ENCODE results near the gene CTAGE9. TPM values are rescaled to one million over a fixed set of nuclear protein-coding genes. Genes with fewer than 3 reads are reported as not detected.
"Not testable (repeated sequence)": the region's sequence is repeated elsewhere in the genome, so short reads cannot be mapped to it uniquely, and the experiment has no call there.

Gene CTAGE9, protein sequence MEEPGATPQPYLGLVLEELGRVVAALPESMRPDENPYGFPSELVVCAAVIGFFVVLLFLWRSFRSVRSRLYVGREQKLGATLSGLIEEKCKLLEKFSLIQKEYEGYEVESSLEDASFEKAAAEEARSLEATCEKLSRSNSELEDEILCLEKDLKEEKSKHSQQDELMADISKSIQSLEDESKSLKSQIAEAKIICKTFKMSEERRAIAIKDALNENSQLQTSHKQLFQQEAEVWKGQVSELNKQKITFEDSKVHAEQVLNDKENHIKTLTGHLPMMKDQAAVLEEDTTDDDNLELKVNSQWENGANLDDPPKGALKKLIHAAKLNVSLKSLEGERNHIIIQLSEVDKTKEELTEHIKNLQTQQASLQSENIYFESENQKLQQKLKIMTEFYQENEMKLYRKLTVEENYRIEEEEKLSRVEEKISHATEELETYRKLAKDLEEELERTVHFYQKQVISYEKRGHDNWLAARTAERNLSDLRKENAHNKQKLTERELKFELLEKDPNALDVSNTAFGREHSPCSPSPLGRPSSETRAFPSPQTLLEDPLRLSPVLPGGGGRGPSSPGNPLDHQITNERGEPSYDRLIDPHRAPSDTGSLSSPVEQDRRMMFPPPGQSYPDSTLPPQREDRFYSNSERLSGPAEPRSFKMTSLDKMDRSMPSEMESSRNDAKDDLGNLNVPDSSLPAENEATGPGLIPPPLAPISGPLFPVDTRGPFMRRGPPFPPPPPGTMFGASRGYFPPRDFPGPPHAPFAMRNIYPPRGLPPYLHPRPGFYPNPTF
- not detected for total RNA-seq (2013)
- polyA plus RNA-seq, result not detected
- polyA minus RNA-seq, result not detected in 2 replicates
- 0 to 0.30 (median 0) reads per million in 11 experiments for total RNA-seq

GRCh38 chr6:131710917-131711316, at the start of gene CTAGE9:
CTAGE9 (minus strand) TSS chr6:131711017; CDS start chr6:131711017, 0 bp downstream.
- H3K36me3 ChIP-seq (replicated peaks in 1 of 2; ENCODE audit: control insufficient read depth in 1 of 2, insufficient read depth in 2 of 2, low read length in 2 of 2); H3K9ac ChIP-seq (ENCODE audit: insufficient read depth, low read length, poor library complexity, severe bottlenecking); H3K4me2 ChIP-seq (replicated peaks; ENCODE audit: extremely low read depth, low read length, poor library complexity, severe bottlenecking); intact Hi-C loops (cut with micrococcal nuclease); H3K4me3 Mint-ChIP-seq; H3K4me1 ChIP-seq (ENCODE audit: control insufficient read depth in 1 of 2, insufficient read depth in 2 of 2, low read length in 2 of 2); DNase-seq; H3K9me3 ChIP-seq (replicated peaks in 1 of 2; ENCODE audit: control insufficient read depth in 1 of 2, insufficient read depth in 1 of 2, low read length in 2 of 2); H4K20me1 ChIP-seq (ENCODE audit: insufficient read depth, low read length); H3K4me3 ChIP-seq (replicated peaks in 1 of 3; ENCODE audit: low read depth in 2 of 3, low read length in 3 of 3); H3K36me3 Mint-ChIP-seq; H3K27ac Mint-ChIP-seq; H3K27me3 ChIP-seq (ENCODE audit: control insufficient read depth in 2 of 2, insufficient read depth in 2 of 2, low read length in 2 of 2); H3K27me3 Mint-ChIP-seq (ENCODE audit: low read depth in 3 of 3); H3K79me2 ChIP-seq (ENCODE audit: insufficient read depth, low read length); H3K9me3 Mint-ChIP-seq; H2AFZ ChIP-seq (ENCODE audit: insufficient read depth, low read depth, low read length, poor library complexity, severe bottlenecking); H3K4me1 Mint-ChIP-seq; H3K27ac ChIP-seq (ENCODE audit: low read depth in 1 of 2, low read length in 2 of 2): not testable (repeated sequence)
- WGBS (ENCODE audit: insufficient coverage), result no CpG with 5 or more reads among the region's 18 CpGs

GRCh38 chr6:131758920-131759319, 48.1 kb upstream of the CTAGE9 start:
- Mint-ChIP-seq H3K4me1 (no peaks in the 10 kb centered on the region), H3K36me3 (no peaks in the 10 kb centered on the region), H3K27ac (no peak overlapping the region), H3K27me3 (ENCODE audit: low read depth in 3 of 3) (peaks cover 1 to 10% (median 4%) of the 10 kb centered on the region in 3 donors), H3K9me3 (peaks cover 0 to 2% (median 0%) of the 10 kb centered on the region in 7 donors), H3K4me3 (no peak overlapping the region)
- H3K79me2 ChIP-seq (ENCODE audit: insufficient read depth, low read length), result no peaks in the 10 kb centered on the region
- H3K27ac ChIP-seq (ENCODE audit: low read depth in 1 of 2, low read length in 2 of 2), result no peak overlapping the region
- no CpG with 5 or more reads among the region's 4 CpGs for WGBS (ENCODE audit: insufficient coverage)
- H3K9ac ChIP-seq (ENCODE audit: insufficient read depth, low read length, poor library complexity, severe bottlenecking), result no peak overlapping the region
- H3K36me3 ChIP-seq (replicated peaks in 1 of 2; ENCODE audit: control insufficient read depth in 1 of 2, insufficient read depth in 2 of 2, low read length in 2 of 2), result no peaks in the 10 kb centered on the region
- H3K9me3 ChIP-seq (replicated peaks in 1 of 2; ENCODE audit: control insufficient read depth in 1 of 2, insufficient read depth in 1 of 2, low read length in 2 of 2), result no peaks in the 10 kb centered on the region
- DNase-seq, result no peak
- no peaks in the 10 kb centered on the region for H3K4me1 ChIP-seq (ENCODE audit: control insufficient read depth in 1 of 2, insufficient read depth in 2 of 2, low read length in 2 of 2)
- no peak for TF ChIP-seq CTCF (IDR thresholded peaks at IDR 0.05)
- intact Hi-C loops (cut with micrococcal nuclease), result no loop called here
- no peak overlapping the region for H3K4me2 ChIP-seq (replicated peaks; ENCODE audit: extremely low read depth, low read length, poor library complexity, severe bottlenecking)
- H4K20me1 ChIP-seq (ENCODE audit: insufficient read depth, low read length), result no peaks in the 10 kb centered on the region
- no peak overlapping the region for H2AFZ ChIP-seq (ENCODE audit: insufficient read depth, low read depth, low read length, poor library complexity, severe bottlenecking)
- no peaks in the 10 kb centered on the region for H3K27me3 ChIP-seq (ENCODE audit: control insufficient read depth in 2 of 2, insufficient read depth in 2 of 2, low read length in 2 of 2)
- H3K4me3 ChIP-seq (replicated peaks in 1 of 3; ENCODE audit: low read depth in 2 of 3, low read length in 3 of 3), result no peak overlapping the region
